A673 (cell line): ENCODE measurements around the gene PLCL1. TPM values are rescaled to one million over a fixed set of nuclear protein-coding genes. Genes with fewer than 3 reads are reported as not detected.

Source experiments
- BruUV-seq: library from RNA; stranded (reverse); fragments of 400-500 nt; replicated peaks from 2 replicates; lab custom pipeline; 2021; lab: Mats Ljungman, UMichigan
- CTCF ChIA-PET: fragments of 300-600 bp; sonication (Branson Sonifier 250); formaldehyde crosslinking; loops from one replicate; lab custom pipeline; 2022; ENCODE audit warnings: antibody characterized with exemption; lab: Charles Lee
- POLR2A ChIA-PET: fragments of 300-600 bp; sonication (Branson Sonifier 250); formaldehyde crosslinking; loops from one replicate; lab custom pipeline; 2022; ENCODE audit warnings: antibody characterized with exemption; ENCODE audit not compliant: low non-redundant PET; lab: Charles Lee
- DNase-seq: peaks from one replicate; pipeline ENCODE4 v3.0.0-alpha.2; 2015; ENCODE audit warnings: low spot score
- H3K27ac ChIP-seq: fragments of 200-600 bp; sonication (generic); 2 replicates; pipeline ENCODE4 v1.5.1; 2016; ENCODE audit warnings: mixed run types, low read depth, mild to moderate bottlenecking, mixed read lengths, antibody characterized with exemption, low read length; ENCODE audit not compliant: poor library complexity, severe bottlenecking
- H3K27me3 ChIP-seq: fragments of 200-600 bp; sonication (generic); replicated peaks from 2 replicates; pipeline ENCODE4 v1.6.1; 2017; ENCODE audit warnings: mixed run types, low read depth, mild to moderate bottlenecking, mixed read lengths, antibody characterized with exemption, low read length; ENCODE audit not compliant: insufficient read depth, poor library complexity
- H3K36me3 ChIP-seq: fragments of 200-600 bp; sonication (generic); 2 replicates; pipeline ENCODE4 v1.6.1; 2016; ENCODE audit warnings: mixed run types, mild to moderate bottlenecking, mixed read lengths, antibody characterized with exemption, low read length; ENCODE audit not compliant: insufficient read depth, poor library complexity, severe bottlenecking
- H3K4me1 ChIP-seq: fragments of 200-600 bp; sonication (generic); 2 replicates; pipeline ENCODE4 v1.6.1; 2017; ENCODE audit warnings: mixed run types, mild to moderate bottlenecking, mixed read lengths, antibody characterized with exemption, low read length; ENCODE audit not compliant: insufficient read depth, poor library complexity, severe bottlenecking
- H3K4me3 ChIP-seq: fragments of 200-600 bp; sonication (generic); 2 replicates; pipeline ENCODE4 v1.5.1; 2016; ENCODE audit warnings: low read depth, mixed run types, mild to moderate bottlenecking, mixed read lengths, low read length; ENCODE audit not compliant: poor library complexity, severe bottlenecking
- H3K9me3 ChIP-seq: fragments of 200-600 bp; sonication (generic); 2 replicates; pipeline ENCODE4 v1.6.1; 2016; ENCODE audit warnings: mixed run types, low read depth, mild to moderate bottlenecking, mixed read lengths, antibody characterized with exemption, low read length; ENCODE audit not compliant: poor library complexity, severe bottlenecking
- EZH2 ChIP-seq: fragments of 200-600 bp; sonication (generic); IDR thresholded peaks from 2 replicates; pipeline ENCODE4 v1.6.1; 2017; ENCODE audit warnings: borderline replicate concordance, low read depth, mild to moderate bottlenecking, mixed read lengths, antibody characterized with exemption, low read length; ENCODE audit not compliant: poor library complexity, severe bottlenecking
- intact Hi-C: fragments of 100-400 bp; cut with micrococcal nuclease; formaldehyde crosslinking; loops from one replicate; pipeline ENCODE4 v1.10.0; 2022; ENCODE audit not compliant: unreplicated experiment
- total RNA-seq: library from RNA; stranded (reverse); gene quantifications from 2 replicates; pipeline ENCODE4 v1.2.3, GENCODE V29; 2021
- TF ChIP-seq, protein P1 (sequence below): fragments of 300-800, 200-600 bp; sonication (generic); conservative IDR thresholded peaks from 2 replicates; pipeline ENCODE4 v1.5.1; 2017; ENCODE audit warnings: low read depth, mild to moderate bottlenecking, antibody characterized with exemption, low read length, moderate library complexity, mixed read lengths

Gene PLCL1
- total RNA-seq, 1 experiment from 2014 or later: not detected

DNA sequence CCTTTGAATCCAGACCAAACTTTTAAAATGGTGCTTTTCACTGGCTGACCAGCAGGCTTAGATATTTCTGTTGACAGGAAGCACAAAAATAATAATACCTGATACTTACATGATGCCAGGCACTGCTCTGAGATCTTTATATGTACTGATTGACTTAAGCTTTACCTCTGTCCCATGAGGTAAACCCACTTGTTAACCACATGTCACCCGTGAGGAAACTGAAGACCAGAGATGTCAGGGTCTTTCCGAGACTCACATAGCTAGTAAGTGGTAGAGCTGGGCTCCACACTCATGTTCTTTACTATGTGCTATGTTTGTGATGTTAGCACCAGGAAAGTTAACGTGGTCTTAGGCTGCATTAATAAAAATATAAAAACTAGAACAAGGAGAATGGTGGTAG, 297.7 kb downstream of the PLCL1 start:
- Histone ChIP-seq H3K4me3 (no peak overlapping the region), H3K9me3 (no peaks in the 10 kb centered on the region), H3K27ac (no peak overlapping the region), H3K27me3 (peaks cover 3% of the 10 kb centered on the region), H3K36me3 (no peaks in the 10 kb centered on the region), H3K4me1 (no peaks in the 10 kb centered on the region)
- TF ChIP-seq EZH2: no peak
- TF ChIP-seq, protein P1, sequence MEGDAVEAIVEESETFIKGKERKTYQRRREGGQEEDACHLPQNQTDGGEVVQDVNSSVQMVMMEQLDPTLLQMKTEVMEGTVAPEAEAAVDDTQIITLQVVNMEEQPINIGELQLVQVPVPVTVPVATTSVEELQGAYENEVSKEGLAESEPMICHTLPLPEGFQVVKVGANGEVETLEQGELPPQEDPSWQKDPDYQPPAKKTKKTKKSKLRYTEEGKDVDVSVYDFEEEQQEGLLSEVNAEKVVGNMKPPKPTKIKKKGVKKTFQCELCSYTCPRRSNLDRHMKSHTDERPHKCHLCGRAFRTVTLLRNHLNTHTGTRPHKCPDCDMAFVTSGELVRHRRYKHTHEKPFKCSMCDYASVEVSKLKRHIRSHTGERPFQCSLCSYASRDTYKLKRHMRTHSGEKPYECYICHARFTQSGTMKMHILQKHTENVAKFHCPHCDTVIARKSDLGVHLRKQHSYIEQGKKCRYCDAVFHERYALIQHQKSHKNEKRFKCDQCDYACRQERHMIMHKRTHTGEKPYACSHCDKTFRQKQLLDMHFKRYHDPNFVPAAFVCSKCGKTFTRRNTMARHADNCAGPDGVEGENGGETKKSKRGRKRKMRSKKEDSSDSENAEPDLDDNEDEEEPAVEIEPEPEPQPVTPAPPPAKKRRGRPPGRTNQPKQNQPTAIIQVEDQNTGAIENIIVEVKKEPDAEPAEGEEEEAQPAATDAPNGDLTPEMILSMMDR: no peak
- CTCF ChIA-PET: no interaction called here
- intact Hi-C loops: no loop called here
- POLR2A ChIA-PET: no interaction called here
- no peak for DNase-seq
- no TSS peak for BruUV-seq

DNA sequence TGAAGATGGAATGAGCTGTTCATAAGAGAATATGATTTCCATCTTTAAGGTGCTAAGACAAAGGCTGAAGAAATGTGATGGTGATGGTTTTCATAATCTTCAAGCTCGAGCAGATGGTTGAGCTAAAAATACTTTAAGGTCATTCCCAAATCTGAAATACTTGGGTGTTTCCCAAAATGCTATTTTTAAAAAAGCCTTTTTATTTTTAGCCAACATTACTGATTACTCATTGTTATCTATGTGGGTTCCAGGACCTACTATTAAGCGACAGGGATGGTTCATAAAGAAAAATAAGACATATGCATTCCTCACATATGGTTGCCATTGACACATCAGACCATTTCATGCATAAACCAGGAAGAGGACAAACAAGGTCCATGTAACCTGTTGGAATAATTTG, 298.5 kb downstream of the PLCL1 start:
- Histone ChIP-seq H3K9me3 (no peaks in the 10 kb centered on the region), H3K27me3 (peaks cover 3% of the 10 kb centered on the region), H3K36me3 (no peaks in the 10 kb centered on the region), H3K4me1 (no peaks in the 10 kb centered on the region), H3K4me3 (no peak overlapping the region), H3K27ac (no peak overlapping the region)
- ChIA-PET POLR2A (no interaction called here), CTCF (interaction anchor here (0.6 kb wide), 1 partner anchor 42 kb away, joined by 4 read pairs; no protein-coding TSS in a partner anchor)
- intact Hi-C loops: no loop called here
- TF ChIP-seq EZH2: no peak
- TF ChIP-seq, protein P1: no peak
- no TSS peak for BruUV-seq
- DNase-seq: no peak

DNA sequence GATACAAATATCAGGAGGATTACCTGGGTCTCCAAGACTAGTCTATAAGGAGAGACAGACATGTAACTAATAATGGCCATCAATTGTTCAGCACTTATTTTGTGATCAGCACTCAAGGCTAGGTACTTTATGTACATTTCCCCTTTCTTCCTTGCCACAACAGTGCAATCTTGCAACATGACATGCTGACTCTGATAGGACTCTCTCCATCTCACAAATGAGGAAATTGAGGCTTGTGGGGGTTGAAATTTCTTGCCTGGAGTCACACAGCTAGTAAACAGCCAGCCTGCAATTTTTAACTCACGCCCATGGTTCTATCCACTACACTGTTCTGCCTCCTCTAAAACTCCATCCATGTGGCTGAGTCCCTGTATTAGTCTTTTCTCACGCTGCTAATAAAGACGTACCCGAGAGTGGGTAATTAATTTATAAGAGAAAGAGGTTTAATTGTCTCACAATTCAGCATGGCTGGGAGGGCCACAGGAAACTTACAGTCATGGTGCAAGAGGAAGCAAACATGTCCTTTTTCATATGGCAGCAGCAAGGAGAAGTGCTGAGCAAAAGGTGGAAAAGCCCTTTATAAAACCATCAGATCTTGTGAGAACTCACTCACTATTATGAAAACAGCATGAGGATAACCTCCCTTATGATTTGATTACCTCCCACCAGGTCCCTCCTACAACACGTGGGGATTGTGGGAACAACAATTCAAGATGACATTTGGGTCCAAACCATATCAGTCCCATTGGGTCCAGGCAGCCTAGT, 302.4 kb downstream of the PLCL1 start:
- intact Hi-C loops: no loop called here
- H3K9me3 ChIP-seq: no peaks in the 10 kb centered on the region
- H3K4me3 ChIP-seq: no peak overlapping the region
- no peaks in the 10 kb centered on the region for H3K4me1 ChIP-seq
- DNase-seq: no peak
- CTCF ChIA-PET: no interaction called here
- POLR2A ChIA-PET: no interaction called here
- H3K27ac ChIP-seq: no peak overlapping the region
- TF ChIP-seq EZH2: no peak
- TF ChIP-seq, protein P1: no peak
- BruUV-seq: no TSS peak
- no peaks in the 10 kb centered on the region for H3K36me3 ChIP-seq
- H3K27me3 ChIP-seq: no peaks in the 10 kb centered on the region
